Lung (tissue), 12 donors: ENCODE data around the gene OR14A16. TPM values are rescaled to one million over a fixed set of nuclear protein-coding genes. Genes with fewer than 3 reads are reported as not detected.

Experiments
- ATAC-seq: fragments of 200-7000 bp; cut with Tn5 transposase; one replicate; pipeline ENCODE4 v1.9.1; 2020; ENCODE audit warnings: moderate number of reproducible peaks; ENCODE audit not compliant: insufficient read depth, low FRiP score
- DNase-seq, 3 donors: peaks; one replicate each; pipeline ENCODE4 v3.0.0-alpha.2; 2013 to 2017
- H3K27ac ChIP-seq, 2 donors: one replicate each; pipeline ENCODE4 v1.5.1; 2013; ENCODE audit warnings: mild to moderate bottlenecking in 2 of 2, moderate library complexity in 2 of 2, control low read depth in 1 of 2, inconsistent platforms in 1 of 2, low read depth in 1 of 2, low read length in 1 of 2
- H3K27me3 ChIP-seq, 3 donors: one replicate each; pipeline ENCODE4 v1.5.1; 2013; ENCODE audit warnings: low read length in 2 of 3; ENCODE audit not compliant: control insufficient read depth in 3 of 3, insufficient read depth in 3 of 3
- H3K36me3 ChIP-seq, 4 donors: one replicate each; pipeline ENCODE4 v1.5.1; 2013; ENCODE audit warnings: low read length in 4 of 4, mild to moderate bottlenecking in 1 of 4, moderate library complexity in 1 of 4; ENCODE audit not compliant: control insufficient read depth in 4 of 4, insufficient read depth in 4 of 4
- H3K4me1 ChIP-seq, 5 donors: one replicate each; pipeline ENCODE4 v1.5.1; 2013; ENCODE audit warnings: low read length in 5 of 5, mild to moderate bottlenecking in 2 of 5, moderate library complexity in 1 of 5; ENCODE audit not compliant: control insufficient read depth in 5 of 5, insufficient read depth in 5 of 5
- H3K4me3 ChIP-seq: one replicate; pipeline ENCODE4 v1.5.1; 2013; ENCODE audit warnings: mild to moderate bottlenecking, control low read depth, moderate library complexity
- H3K9ac ChIP-seq, 2 donors: one replicate each; pipeline ENCODE4 v1.5.1; 2013; ENCODE audit warnings: low read length in 2 of 2, control low read depth in 1 of 2; ENCODE audit not compliant: insufficient read depth in 1 of 2
- H3K9me3 ChIP-seq, 4 donors: one replicate each; pipeline ENCODE4 v1.5.1; 2013; ENCODE audit warnings: low read length in 3 of 4, mild to moderate bottlenecking in 1 of 4, moderate library complexity in 1 of 4; ENCODE audit not compliant: control insufficient read depth in 4 of 4, insufficient read depth in 3 of 4
- WGBS, 2 donors: extraction: QIAGEN DNeasy Blood & Tissue Kit; methylation state at CpG; one replicate each; pipeline ENCODE4 v1.1.7; 2013; 5-methylcytosine and 5-hydroxymethylcytosine counted together
- polyA plus RNA-seq, 2 donors: library from polyadenylated mRNA; stranded (reverse); fragments of 200-250 nt; gene quantifications; one replicate each; pipeline ENCODE4 v1.2.1, GENCODE V29; 2013
- total RNA-seq, 2 donors: library from RNA; depleted of rRNA in 1 of 2; stranded (reverse); fragments of >200 nt in 1 of 2; gene quantifications; one replicate each; pipeline ENCODE4 v1.2.1, GENCODE V29; 2014 to 2021
- TF ChIP-seq, protein P1 (sequence below): IDR thresholded peaks from 2 replicates; pipeline ENCODE4 v1.5.1; 2012; ENCODE audit warnings: mild to moderate bottlenecking; ENCODE audit errors: control extremely low read depth, extremely low read depth
- donor health status: control.
- donor health status: control.
- donor health status: Bipolar disorder and iron deficiency.
- donor health status: healthy.
- donor health status: DM: yes; HTN: yes; CAD: no.

Gene OR14A16
- total and polyA plus RNA-seq, 4 donors, result not detected

DNA sequence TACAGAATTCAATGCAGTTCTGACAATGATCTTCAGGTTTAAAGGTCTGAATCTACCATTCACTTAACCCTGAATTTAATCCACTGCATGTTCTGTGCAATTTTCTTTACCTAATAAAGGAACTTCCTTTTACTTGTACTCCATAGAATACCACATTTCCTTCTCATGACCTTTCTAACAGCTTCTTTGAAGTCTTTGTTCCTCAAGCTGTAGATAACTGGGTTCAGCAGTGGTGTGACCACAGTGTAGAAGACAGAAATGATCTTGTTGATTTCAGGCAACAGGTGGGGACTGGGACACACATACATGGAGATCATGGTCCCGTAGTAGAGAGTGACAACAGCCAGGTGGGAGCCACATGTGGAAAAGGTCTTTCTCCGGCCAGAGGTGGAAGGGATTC lies 16.9 kb upstream of the OR14A16 start:
- Histone ChIP-seq H3K36me3 (no peaks in the 10 kb centered on the region), H3K9ac (no peak overlapping the region), H3K27me3 (no peaks in the 10 kb centered on the region), H3K27ac (no peak overlapping the region), H3K9me3 (no peaks in the 10 kb centered on the region), H3K4me1 (no peaks in the 10 kb centered on the region), H3K4me3 (no peak overlapping the region)
- 43 to 90% methylated on average over 2 of the region's 2 CpGs for WGBS, 2 donors
- TF ChIP-seq, protein P1, sequence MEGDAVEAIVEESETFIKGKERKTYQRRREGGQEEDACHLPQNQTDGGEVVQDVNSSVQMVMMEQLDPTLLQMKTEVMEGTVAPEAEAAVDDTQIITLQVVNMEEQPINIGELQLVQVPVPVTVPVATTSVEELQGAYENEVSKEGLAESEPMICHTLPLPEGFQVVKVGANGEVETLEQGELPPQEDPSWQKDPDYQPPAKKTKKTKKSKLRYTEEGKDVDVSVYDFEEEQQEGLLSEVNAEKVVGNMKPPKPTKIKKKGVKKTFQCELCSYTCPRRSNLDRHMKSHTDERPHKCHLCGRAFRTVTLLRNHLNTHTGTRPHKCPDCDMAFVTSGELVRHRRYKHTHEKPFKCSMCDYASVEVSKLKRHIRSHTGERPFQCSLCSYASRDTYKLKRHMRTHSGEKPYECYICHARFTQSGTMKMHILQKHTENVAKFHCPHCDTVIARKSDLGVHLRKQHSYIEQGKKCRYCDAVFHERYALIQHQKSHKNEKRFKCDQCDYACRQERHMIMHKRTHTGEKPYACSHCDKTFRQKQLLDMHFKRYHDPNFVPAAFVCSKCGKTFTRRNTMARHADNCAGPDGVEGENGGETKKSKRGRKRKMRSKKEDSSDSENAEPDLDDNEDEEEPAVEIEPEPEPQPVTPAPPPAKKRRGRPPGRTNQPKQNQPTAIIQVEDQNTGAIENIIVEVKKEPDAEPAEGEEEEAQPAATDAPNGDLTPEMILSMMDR, result no peak
- no peak for ATAC-seq
- no peak for DNase-seq

DNA sequence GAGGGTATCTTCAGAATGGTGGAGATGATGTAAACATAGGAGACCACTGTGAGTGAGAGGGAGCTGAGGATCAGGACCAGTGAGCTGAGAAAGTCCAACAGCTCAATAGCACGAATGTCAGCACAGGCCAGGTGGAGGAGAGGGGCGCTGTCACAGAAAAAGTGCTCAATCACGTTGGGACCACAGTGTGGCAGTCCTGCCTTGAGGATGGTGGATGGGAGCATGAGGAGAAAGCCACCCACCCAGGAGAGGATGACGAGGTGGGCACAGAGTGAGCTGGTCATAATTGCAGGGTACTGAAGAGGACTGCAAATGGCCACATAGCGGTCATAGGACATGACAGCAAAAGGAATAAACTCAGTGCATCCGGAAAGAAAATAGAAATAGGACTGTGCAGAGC lies 9.7 kb upstream of the OR14A16 start:
- H3K27me3 ChIP-seq, result no peaks in the 10 kb centered on the region
- TF ChIP-seq, protein P1, result no peak
- 70 to 87% methylated on average over 6 of the region's 6 CpGs for WGBS, 2 donors
- no peak for ATAC-seq
- no peak overlapping the region for H3K4me3 ChIP-seq
- H3K36me3 ChIP-seq, result no peaks in the 10 kb centered on the region
- H3K27ac ChIP-seq, result no peak overlapping the region
- no peak for DNase-seq
- H3K9me3 ChIP-seq, result peaks cover 0 to 5% (median 0%) of the 10 kb centered on the region in 4 donors
- no peak overlapping the region for H3K9ac ChIP-seq
- no peaks in the 10 kb centered on the region for H3K4me1 ChIP-seq

DNA sequence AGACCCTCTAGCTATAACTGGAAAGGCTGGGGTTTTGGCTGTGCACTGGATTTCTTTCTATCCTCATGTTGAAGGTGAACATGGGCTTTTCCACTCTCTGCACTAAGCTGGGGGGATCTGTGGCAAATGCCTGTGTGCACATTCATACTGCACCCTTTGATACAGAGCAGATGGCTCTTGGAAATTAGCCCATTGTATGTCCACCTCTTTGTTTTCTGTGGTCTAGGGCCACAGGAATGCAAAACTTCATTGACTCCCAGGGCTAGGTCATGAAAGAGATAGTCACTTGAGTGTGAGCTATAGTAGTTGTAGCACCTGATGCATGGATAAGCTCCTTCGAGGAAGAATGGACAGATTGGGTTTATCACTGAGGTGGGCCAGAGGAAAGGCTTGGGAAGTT lies 5.7 kb upstream of the OR14A16 start:
- TF ChIP-seq, protein P1, result no peak
- WGBS, 2 donors, result 0 to 79% methylated on average over 1 of the region's 1 CpG
- peaks cover 0 to 4% (median 0%) of the 10 kb centered on the region in 4 donors for H3K9me3 ChIP-seq
- H3K27ac ChIP-seq, result no peak overlapping the region
- no peak for ATAC-seq
- no peak overlapping the region for H3K4me3 ChIP-seq
- H3K4me1 ChIP-seq, result no peaks in the 10 kb centered on the region
- DNase-seq, result no peak
- no peak overlapping the region for H3K9ac ChIP-seq
- H3K36me3 ChIP-seq, result no peaks in the 10 kb centered on the region
- no peaks in the 10 kb centered on the region for H3K27me3 ChIP-seq

- Histone ChIP-seq H3K9ac (no peak overlapping the region), H3K4me1 (no peaks in the 10 kb centered on the region), H3K27ac (no peak overlapping the region), H3K4me3 (no peak overlapping the region), H3K9me3 (peaks cover 0 to 2% (median 0%) of the 10 kb centered on the region in 4 donors), H3K36me3 (no peaks in the 10 kb centered on the region), H3K27me3 (no peaks in the 10 kb centered on the region)
- DNase-seq (no peak), ATAC-seq (no peak)
- TF ChIP-seq, protein P1, result no peak
- 77 to 91% methylated on average over 12 to 13 of the region's 13 CpGs for WGBS, 2 donors
Measured at GRCh38 chr1:247825362-247825761, 1.4 kb upstream of the OR14A16 start.
